Measurements from ENCODE around the gene PCIF1.
"Not testable (repeated sequence)": the region's sequence is repeated elsewhere in the genome, so short reads cannot be mapped to it uniquely, and the experiment has no call there.

The PCIF1 gene

GRCh38 chr20:45925821-45926506, 8.5 kb upstream of the PCIF1 start:
- H3K27me3 ChIP-seq (ENCODE audit: low read depth, low read length) = peaks cover 6% of the 10 kb centered on the region; the same call in 1 of the 2 replicates
- H3K79me2 ChIP-seq (ENCODE audit: low read length) = no peaks in the 10 kb centered on the region
- H3K9me3 ChIP-seq (ENCODE audit: insufficient read depth, low read length) = no peaks in the 10 kb centered on the region
- H3K36me3 ChIP-seq (replicated peaks; ENCODE audit: low read depth, low read length) = no peaks in the 10 kb centered on the region
- no peaks in the 10 kb centered on the region for H3K4me1 ChIP-seq (ENCODE audit: low read length)
- H2AFZ ChIP-seq (ENCODE audit: low read depth, low read length) = no peak overlapping the region
- no peak overlapping the region for H3K4me3 ChIP-seq (ENCODE audit: low read length)
- no peak overlapping the region for H3K27ac ChIP-seq (ENCODE audit: low read length)
- H3K9ac ChIP-seq (ENCODE audit: low read length) = no peak overlapping the region
- no peaks in the 10 kb centered on the region for H4K20me1 ChIP-seq (ENCODE audit: insufficient read depth, low read length)
- H3K4me2 ChIP-seq (ENCODE audit: low read length) = no peak overlapping the region
- TF ChIP-seq CTCF (IDR thresholded peaks at IDR 0.05; ENCODE audit: low read depth, low read length) (no peak), EZH2phosphoT487 (IDR thresholded peaks at IDR 0.05; ENCODE audit: low read depth) (no peak)

- Histone ChIP-seq H3K4me1 (ENCODE audit: low read length) (no peaks in the 10 kb centered on the region), H3K27me3 (ENCODE audit: low read depth, low read length) (0 out of 2 replicates have a peak, but pooled peaks cover 5% of the 10 kb centered on the region), H3K4me2 (ENCODE audit: low read length) (no peak overlapping the region), H3K9ac (ENCODE audit: low read length) (no peak overlapping the region), H3K9me3 (ENCODE audit: insufficient read depth, low read length) (no peaks in the 10 kb centered on the region), H3K4me3 (ENCODE audit: low read length) (no peak overlapping the region), H4K20me1 (ENCODE audit: insufficient read depth, low read length) (no peaks in the 10 kb centered on the region), H3K27ac (ENCODE audit: low read length) (no peak overlapping the region), H2AFZ (ENCODE audit: low read depth, low read length) (no peak overlapping the region), H3K79me2 (ENCODE audit: low read length) (no peaks in the 10 kb centered on the region), H3K36me3 (replicated peaks; ENCODE audit: low read depth, low read length) (no peaks in the 10 kb centered on the region)
- TF ChIP-seq EZH2phosphoT487 (IDR thresholded peaks at IDR 0.05; ENCODE audit: low read depth) = no peak
- no peak for TF ChIP-seq CTCF (IDR thresholded peaks at IDR 0.05; ENCODE audit: low read depth, low read length)
Observed at GRCh38 chr20:45926731-45927070, 7.8 kb upstream of the PCIF1 start.

- H3K9ac ChIP-seq (ENCODE audit: low read length) = no peak overlapping the region
- H3K79me2 ChIP-seq (ENCODE audit: low read length) = no peaks in the 10 kb centered on the region
- H3K4me2 ChIP-seq (ENCODE audit: low read length) = no peak overlapping the region
- no peak overlapping the region for H2AFZ ChIP-seq (ENCODE audit: low read depth, low read length)
- no peaks in the 10 kb centered on the region for H3K9me3 ChIP-seq (ENCODE audit: insufficient read depth, low read length)
- H3K27ac ChIP-seq (ENCODE audit: low read length) = no peak overlapping the region
- no peak overlapping the region for H3K4me3 ChIP-seq (ENCODE audit: low read length)
- 0 out of 2 replicates have a peak, but pooled peaks cover 3% of the 10 kb centered on the region for H3K27me3 ChIP-seq (ENCODE audit: low read depth, low read length)
- H3K4me1 ChIP-seq (ENCODE audit: low read length) = no peaks in the 10 kb centered on the region
- H4K20me1 ChIP-seq (ENCODE audit: insufficient read depth, low read length) = no peaks in the 10 kb centered on the region
- no peaks in the 10 kb centered on the region for H3K36me3 ChIP-seq (replicated peaks; ENCODE audit: low read depth, low read length)
- no peak for TF ChIP-seq CTCF (IDR thresholded peaks at IDR 0.05; ENCODE audit: low read depth, low read length)
- no peak for TF ChIP-seq EZH2phosphoT487 (IDR thresholded peaks at IDR 0.05; ENCODE audit: low read depth)
Observed at GRCh38 chr20:45927071-45927878, 7.2 kb upstream of the PCIF1 start.

- H3K9me3 ChIP-seq (ENCODE audit: insufficient read depth, low read length); H3K4me2 ChIP-seq (ENCODE audit: low read length); H3K4me3 ChIP-seq (ENCODE audit: low read length); H2AFZ ChIP-seq (ENCODE audit: low read depth, low read length); H3K9ac ChIP-seq (ENCODE audit: low read length); H3K27me3 ChIP-seq (ENCODE audit: low read depth, low read length); H3K27ac ChIP-seq (ENCODE audit: low read length); H3K36me3 ChIP-seq (replicated peaks; ENCODE audit: low read depth, low read length); H4K20me1 ChIP-seq (ENCODE audit: insufficient read depth, low read length): not testable (repeated sequence)
- H3K79me2 ChIP-seq (ENCODE audit: low read length) = peaks cover 28% of the 10 kb centered on the region
- peaks cover 11% of the 10 kb centered on the region for H3K4me1 ChIP-seq (ENCODE audit: low read length)
Observed at GRCh38 chr20:45931680-45932079, 2.8 kb upstream of the PCIF1 start.

Measured in OCI-LY3 (cell line).